Measurements from ENCODE around the gene CDON. TPM values are rescaled to one million over a fixed set of nuclear protein-coding genes. Genes with fewer than 3 reads are reported as not detected.

Gene CDON
- polyA plus RNA-seq, 10 donors = 25.7 to 60.2 (median 30.5) TPM

DNA sequence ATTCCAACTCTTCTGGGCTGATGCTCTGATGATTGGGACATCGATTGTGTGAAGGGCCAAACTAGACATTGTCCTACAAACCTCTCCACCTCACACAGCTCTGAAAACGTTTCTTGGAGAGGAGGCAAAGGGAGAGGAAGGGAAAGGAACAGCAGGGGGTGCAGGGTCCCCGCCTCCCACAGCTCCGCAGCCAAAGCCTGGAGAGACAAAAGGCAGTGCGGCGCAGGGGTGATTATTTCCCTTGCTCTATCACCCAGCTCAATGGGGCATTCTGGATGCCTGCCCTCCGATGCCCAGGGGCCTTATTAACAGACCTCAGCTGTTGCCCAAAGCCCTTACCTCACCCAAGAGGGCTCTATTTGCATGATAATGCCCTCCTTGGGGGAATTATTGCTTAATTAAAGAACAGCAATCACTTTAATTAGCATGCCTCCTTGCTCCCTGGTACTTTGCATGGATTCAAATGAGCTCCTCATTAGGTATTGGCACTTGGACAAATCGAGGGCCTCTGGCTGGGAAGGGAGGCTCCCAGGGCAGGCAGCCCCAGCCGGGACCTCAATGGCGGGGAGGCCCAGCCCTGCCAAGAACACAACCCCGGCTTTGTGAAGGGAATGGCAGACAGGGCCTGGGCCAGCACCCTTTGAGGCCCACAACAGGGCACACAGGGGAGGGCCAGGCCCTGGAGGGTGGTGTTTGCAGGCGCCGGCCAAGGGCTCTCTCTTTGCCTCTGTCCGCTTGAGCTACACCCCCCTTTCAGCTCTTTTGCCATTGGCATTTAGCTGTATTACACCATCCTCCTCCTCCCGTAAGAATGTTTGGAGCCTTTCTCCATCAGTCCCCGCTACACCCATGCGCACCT, 19.8 kb upstream of the CDON start:
- DNase-seq = no peak

DNA sequence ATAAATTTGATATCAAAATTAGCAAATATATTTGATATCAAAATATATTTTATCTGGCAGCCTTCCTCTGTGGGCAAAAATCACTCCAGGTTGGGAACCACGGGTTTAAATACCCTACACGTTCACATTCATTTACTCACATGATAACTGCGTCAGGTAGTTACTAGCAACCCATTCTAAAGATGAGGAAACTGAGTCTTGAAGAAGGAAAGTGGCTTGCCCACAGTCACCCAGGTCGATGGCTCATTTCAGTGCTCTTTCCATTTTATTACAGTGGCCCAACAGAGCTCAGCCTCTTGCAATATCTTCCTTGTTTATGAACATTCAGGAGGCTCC, 19.2 kb upstream of the CDON start:
- no peak for DNase-seq

DNA sequence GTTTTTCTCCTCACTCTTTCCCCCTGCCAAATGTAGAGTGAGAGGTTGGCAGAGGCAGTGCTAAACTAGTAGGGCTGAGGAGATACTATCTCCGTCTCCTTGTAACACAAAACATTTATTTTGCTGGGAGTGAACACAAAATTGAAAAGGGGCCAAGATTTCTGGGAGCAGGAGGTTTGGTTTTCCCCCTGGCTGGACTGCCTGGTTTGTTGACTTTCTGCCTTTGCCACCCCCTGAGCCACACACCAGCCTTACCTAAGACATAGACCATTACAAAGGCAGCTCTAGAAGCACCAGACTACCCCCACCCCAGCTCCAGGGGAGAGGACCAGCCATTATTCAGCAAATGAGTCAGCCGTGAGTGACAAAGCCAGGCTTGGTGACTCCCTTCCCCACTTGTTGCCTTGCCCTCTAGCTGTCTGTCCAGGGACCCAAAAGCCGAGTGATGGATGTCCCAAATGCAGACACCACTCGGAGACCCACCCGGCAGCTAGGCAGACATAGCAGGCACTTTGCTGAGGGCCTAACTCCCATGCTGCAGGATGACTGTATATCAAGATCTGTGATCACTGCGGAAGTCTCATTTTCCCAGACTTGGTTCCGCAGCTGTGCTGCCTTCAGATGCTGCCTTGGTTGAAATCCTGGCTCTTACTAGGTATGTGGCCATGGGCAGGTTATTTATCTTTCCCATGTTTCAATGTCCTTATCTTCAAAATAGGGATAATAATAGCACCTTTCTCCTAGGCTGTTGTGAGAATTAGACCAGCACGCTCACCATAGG, 17.7 kb upstream of the CDON start:
- peak in 1 of 3 donors; percentile 48 for DNase-seq

DNA sequence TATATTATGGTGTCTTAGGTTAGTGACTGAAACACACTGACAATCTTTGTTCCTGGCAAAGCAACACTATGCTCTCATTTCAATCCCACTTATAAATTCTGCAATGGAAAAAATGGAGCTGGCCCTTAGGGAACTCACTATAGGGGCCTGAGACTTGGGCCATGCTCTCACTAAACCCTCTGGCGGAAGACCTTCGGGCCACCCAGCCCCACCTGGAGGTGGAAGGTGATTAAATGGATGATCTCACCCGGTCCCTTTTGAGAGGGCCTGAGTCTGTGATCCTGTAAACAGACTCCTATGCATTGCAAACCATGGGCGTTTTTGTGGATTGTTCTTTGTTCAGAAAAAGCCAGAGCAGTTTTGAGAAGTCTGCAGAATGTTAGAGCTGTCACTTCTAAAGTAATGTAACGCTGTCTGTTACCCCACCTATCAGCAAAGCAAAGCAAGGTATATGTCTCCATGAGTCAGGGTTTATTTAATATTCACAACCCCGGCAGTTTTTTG, 17.0 kb upstream of the CDON start:
- peak in 1 of 3 donors; percentile 61 for DNase-seq

DNA sequence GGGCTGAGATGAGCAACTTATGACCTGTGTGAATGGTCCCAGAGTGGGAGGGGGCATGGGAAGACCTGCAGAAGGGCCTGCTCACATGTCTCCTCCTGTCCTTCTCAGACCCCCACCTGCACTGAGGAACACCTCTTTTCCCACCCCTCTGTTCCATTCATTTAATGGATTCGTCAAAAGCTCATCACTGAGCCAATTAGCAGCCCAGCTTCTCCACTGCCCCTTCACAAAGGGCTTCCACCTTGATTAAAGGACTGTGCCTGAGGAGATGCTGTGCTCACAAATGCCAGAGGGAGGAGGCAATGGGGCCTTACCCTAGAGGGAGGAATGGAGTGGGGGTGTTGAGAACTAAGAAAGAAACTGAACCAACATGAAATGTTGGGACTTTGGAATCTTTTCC, 14.0 kb upstream of the CDON start:
- DNase-seq = no peak

DNA sequence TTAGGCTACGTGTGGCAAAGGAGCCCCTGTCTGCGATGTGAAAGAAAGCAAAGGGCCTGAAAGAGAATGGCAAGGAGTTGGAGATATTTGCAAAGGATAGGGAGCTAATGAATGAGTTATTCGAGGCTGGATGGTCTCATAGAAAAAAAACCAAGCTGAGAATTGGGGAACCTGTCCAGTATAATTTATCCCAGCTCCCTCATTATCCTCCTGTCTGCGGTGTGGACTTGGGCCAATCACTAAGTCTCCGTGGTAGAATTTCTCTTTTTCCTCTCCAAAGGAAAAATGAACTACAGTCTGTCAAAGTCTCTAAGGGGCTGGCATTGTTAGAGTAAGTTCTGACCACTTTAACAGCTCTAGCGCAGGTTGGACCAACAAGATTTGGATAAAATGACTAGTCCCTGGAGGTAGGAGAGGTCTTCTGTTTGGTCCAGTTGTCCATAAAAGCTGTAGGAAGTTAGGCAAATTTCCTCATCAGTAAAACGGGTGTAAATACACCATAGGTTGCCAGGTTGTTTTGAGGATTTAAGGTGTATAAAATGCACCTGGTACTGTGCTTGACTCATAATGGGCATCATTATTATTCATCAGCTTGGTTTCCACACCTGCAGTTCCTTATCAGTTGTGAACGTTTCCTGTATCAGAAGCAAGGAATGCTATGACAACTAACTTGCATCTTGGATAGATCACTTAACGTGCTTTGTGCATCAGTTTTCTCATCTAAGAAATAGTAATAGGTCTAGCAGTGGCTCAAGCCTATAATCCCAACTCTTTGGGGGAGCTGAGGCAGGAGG, 10.3 kb upstream of the CDON start:
- DNase-seq = no peak

DNA sequence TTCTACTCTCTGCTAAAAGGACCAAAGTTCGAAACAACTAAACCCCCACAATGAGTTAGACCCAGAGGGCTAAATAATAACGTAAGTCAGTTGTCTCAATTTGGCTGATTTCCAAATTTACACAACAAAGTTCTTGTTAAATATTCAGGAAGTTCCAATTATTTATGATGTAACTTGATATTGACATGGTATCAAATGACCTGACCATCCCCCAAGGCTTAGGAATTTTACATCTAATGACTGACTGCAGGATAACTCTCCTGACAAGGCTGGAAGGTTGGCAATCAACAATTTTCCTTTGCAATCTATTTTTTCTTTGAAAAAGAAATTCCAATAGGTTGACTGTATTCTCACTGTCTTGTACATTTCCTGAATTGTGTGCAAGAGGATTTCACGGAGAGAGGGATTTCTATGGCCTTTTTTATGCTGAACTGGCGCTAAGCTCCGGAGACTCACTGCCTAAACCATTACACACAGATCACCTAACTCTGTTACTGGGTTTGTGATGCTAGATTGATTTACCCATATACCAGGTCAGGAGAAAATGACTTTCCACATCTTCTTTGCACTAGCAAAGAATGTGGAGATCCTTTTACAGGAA, 9.6 kb upstream of the CDON start:
- DNase-seq = no peak

DNA sequence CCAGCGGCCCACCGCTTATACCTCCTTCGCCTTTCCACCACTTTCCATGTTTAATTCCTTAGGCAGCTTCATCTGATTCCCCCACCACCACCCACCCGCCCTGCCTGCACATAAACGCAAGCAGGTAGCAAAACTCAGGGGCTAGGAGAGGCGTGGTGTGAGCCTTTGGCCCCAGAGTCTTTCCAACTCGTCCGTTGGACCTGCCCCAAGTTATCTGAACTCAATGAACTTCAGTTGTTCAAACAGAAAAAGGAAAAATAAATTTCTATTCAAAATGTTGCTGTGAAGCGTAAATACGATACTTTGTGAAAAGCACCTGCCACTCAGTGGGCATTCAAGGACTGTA, 814 bp upstream of the CDON start:
- peak in 1 of 3 donors; percentile 59 for DNase-seq

DNA sequence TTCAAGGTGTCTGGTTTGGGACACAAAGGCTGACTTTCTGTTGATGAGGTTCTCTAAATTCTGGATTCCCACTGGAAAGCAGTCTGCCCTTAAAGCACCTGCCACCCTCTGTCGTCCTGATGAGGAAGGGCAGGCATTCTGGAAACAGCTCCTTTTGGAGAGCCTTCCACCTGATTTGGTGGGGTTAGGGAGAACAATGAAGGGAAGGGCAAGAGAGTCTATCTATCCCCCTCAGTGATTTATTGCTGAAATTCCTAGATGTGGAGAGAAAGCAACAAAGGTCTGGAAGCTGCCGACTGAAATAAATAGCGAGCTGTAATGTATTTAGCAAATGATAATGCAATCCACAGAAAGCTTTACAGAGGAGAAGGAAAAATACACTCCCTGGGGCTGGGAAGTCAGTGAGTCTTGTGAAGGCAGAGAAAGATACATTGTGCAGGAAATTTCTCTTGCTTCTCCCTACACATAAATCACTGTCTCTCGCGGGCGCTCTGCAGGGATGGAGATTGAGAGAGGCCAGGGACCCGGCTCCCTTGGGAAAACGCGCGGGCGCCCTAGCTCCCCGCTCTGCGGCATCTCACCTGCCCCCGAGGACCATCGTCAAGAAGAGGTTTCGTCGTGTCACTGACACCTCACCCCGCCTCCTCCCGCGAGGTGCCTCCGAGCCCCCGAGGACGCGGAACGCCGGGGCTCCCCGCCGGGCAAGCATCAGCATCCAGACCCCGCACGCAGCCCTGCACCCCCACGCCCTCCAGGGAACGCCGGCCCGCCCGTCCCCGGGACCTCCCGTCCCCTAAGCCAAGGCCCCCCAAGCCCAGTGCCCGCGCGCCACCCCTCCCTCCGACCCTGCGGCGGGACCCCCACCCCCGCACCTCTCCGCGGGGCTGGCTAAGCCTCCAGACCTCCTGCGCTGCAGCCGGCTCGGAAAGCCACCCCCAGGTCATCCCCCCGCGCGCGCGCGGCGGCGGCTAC, 673 bp downstream of the CDON start:
- DNase-seq = peak in 1 of 3 donors; percentile 73

DNA sequence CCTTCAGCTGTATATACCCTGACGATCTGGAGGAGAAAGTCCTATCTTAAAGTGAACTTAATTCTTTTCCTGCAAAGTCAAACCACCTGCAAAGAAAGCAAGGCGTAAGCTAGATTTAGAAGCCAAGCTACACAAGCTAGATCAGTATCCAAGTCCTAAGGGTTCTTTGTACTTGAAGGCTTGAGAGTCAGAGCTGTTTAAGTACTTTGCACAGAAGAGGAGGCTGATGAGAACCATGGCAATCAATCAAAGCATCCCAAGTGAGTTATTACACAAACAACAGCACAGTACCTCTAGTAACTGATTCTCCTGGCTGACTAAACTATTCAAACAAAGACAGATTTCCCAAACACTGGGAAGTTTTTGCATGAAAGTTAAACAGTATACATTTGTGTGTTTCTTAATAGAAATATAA, 1.9 kb downstream of the CDON start:
- DNase-seq = peak in 2 of 3 donors; percentile 68 to 85

DNA sequence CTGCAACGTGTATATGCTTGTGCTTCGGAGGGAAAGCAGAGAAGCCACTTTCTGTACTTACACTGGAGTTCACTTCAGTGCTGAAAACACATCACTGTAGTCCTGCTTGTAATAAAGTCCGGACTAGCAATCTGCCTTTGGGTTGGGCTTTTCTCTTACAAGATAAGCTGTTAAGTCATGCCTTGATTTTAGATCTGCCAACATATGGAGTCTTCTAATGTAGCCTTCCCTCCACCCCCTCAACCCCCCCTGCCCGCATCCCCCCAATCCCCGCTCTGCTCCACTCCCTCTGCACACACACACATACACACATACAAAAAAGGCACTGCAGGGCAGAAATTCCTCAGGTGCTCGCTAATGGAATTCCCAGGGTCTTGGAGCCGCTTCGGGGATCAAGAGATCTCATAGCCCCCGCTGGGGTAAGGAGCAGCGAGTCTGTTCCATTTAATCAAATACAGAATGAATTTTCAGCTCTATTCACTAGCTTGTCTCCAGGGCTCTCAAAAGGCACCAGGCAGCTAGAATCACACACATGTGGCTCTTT, 3.4 kb downstream of the CDON start:
- DNase-seq = peak in 1 of 3 donors; percentile 62

DNA sequence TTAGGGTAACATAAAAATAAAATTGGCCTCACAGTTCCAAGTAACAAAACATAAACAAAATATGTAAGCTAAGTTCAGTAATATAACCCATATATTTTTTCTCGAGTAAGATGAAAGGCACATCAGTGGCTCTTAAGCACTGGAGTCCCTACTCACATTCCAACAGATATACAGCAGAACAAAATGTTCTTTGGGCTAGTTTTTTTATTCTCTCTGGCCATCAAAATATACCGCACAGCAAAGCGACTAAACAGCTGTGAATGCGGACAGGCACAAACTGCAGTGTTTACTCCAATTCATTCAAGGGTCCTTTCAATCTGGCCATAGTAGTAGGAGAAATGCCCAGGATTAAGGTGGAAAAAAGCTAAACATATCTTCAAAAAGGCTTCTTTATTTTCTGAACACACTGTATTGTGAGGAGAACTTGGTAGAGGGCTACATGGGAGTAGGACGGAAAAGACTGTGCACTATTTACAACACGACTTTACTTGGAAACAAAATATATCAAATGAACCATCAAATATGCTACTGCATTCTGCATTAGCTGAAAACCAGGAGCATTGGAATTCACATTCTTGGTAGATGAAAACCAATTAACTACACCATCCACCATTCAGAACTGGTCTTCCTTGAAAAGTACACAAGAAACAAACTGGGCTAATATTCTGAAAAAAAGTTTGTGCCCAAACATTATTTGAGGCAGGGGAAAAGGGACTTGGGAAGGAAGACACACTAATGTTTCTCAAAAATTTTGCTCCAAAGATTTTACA, 4.4 kb downstream of the CDON start:
- DNase-seq = peak in 1 of 3 donors; percentile 63

DNA sequence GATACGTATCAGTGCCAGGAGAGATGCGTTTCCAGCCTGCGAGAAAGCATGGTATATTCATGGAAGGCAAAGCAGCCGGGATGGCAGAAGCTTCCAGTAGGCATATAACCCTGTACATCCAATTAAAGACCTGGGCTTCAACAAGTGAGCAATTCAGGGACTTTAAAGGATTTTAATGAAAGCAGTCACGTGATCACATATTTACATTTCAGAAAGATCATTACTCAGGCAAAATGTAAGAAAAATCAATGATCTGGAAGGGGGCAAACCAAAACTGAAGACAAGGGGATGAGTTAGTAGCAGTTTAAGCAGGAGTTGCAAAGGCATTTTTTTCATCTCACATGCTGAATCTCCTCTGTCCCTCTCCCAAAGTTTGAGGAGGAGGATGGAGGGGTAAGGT, 7.8 kb downstream of the CDON start:
- DNase-seq = no peak

DNA sequence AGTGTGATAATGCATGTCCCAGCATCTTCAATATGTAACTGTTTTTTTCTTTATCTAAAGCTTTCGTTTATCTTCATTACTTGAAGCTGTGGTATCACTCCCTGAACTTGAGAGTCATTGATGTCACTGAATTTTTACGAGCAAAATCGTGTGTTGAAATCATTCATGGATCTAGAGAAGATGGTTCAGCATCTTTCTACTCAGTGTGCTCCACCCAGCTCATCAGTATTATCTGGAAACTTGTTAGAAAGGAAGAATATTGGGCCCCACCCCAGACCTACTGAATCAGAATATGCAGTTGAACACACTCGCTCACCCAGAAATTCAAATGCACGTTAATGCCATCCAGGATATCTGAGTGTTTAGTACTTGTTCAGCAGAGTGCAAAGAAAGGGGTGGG, 8.3 kb downstream of the CDON start:
- DNase-seq = peak in 1 of 3 donors; percentile 31

DNA sequence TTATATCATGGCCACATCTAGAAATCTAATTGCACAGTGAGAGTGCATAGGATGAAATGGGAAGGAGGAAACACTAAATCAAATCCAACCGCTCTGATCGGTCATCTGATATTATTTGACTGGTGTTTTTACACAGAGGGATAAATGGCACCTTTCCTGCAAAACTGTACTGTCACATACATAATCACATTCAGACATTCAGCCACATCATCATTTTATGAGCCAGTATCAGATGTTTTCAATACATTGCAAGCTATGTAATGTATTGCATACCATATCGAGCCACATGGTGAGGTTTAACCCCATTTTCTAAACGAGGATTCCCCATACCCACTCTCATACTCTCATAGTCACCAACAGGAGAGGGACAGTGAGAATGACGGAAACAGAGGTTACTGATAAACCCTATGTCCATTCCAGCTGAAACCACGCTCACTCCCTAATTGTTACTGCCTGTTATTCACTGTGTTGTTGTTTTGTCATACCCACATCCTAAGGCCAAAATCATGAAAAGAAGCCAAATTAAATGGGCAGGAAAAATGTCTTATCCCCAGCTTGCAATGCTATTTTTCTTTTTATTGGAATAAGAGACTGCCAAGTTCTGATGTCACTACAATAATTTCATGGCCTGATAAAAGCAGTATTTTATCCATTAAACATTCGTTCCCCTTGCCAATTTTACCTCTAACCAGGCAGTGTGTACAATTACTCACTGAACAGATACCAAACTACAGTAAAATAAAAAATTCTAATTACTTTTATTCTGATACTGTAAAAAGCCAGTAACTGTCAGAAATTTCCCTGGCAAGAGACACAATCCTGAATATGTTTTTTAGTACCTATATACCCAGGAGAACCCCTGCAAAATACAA, 9.0 kb downstream of the CDON start:
- peak in 1 of 3 donors; percentile 57 for DNase-seq

DNA sequence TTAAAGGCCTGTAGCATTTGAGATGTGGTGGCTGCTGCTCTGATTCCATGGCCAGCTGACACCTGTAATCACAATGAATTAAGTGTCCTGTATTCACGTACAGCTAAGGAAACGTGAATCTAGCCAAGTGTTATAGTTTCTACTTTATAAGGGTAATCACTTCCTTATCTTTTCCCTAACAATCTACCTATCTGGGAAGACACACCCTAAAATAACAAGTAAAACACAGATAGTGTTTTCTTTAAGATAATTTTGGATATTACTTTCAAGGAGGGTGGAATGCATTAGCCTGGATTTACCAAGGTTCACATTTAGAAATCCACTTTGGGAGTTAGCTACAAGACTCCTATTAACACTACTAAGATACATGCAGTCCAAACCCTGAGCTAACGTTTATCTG, 11.5 kb downstream of the CDON start:
- no peak for DNase-seq

DNA sequence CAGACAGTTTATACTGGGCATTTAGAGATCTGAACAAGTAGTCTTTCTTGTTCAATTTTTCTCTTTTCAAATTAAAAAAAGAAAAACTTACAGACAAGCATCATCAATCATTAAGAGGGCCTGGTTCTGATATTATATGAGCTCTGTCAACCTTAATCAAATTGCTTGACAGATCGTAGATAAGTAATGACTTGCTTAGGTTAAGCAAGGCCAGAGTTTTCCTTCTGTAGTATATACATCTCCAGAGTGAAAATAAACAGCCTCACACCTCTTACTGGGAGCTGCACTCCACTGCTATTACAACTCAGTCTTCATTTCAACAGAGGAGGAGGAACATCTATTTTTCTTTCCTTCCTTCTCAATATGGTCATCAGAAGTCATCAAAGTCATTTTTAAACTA, 13.5 kb downstream of the CDON start:
- DNase-seq = no peak

DNA sequence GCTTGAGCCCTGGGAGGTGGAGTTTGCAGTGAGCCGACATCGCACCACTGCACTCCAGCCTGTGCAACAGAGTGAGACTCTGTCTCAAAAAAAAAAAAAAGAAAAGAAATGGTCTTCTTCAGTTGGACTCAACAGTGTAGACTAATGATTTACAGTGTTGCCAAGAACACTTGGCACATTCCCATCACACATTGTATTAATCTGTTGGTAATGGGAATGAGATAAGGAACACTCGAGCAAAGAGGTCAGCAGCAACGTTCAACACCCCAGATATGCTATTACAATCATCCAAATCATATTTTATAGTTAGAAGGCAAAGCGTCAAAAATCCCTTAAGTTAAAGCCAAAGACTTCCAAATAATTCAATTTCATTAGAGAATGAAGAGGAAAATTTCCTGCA, 14.5 kb downstream of the CDON start:
- peak in 1 of 3 donors; percentile 64 for DNase-seq
